Loucy (cell line): Measurements from ENCODE around the gene FOXO6.

Source experiments
- H2AFZ ChIP-seq: fragments of 200-600 bp; sonication (generic); 2 replicates; pipeline ENCODE4 v1.6.0; 2016; ENCODE audit warnings: antibody characterized with exemption, mild to moderate bottlenecking, low read length, moderate library complexity
- H3F3A ChIP-seq: fragments of 200-600 bp; 2 replicates; pipeline ENCODE4 v1.6.0; 2016; ENCODE audit warnings: antibody characterized with exemption, low read depth, mild to moderate bottlenecking
- H3K27me3 ChIP-seq: fragments of 200-600 bp; sonication (generic); 2 replicates; pipeline ENCODE4 v1.6.1; 2014; ENCODE audit warnings: low read length, mild to moderate bottlenecking; ENCODE audit not compliant: insufficient read depth, poor library complexity, severe bottlenecking
- H3K36me3 ChIP-seq: fragments of 200-600 bp; sonication (generic); 2 replicates; pipeline ENCODE4 v1.6.1; 2016; ENCODE audit warnings: low read length; ENCODE audit not compliant: insufficient read depth
- H3K4me1 ChIP-seq: fragments of 200-600 bp; sonication (generic); 2 replicates; pipeline ENCODE4 v1.5.1; 2014; ENCODE audit warnings: low read length, mild to moderate bottlenecking; ENCODE audit not compliant: insufficient read depth, poor library complexity, severe bottlenecking
- H3K4me2 ChIP-seq: fragments of 200-600 bp; sonication (generic); 2 replicates; pipeline ENCODE4 v1.6.0; 2014; ENCODE audit warnings: antibody characterized with exemption, low read length, low read depth, mild to moderate bottlenecking; ENCODE audit not compliant: poor library complexity, severe bottlenecking
- H3K4me3 ChIP-seq: fragments of 200-600 bp; sonication (generic); 2 replicates; pipeline ENCODE4 v1.5.1; 2014; ENCODE audit warnings: low read length, mild to moderate bottlenecking, mixed read lengths; ENCODE audit not compliant: poor library complexity, severe bottlenecking
- H3K79me2 ChIP-seq: fragments of 200-600 bp; sonication (generic); 2 replicates; pipeline ENCODE4 v1.6.1; 2014; ENCODE audit warnings: low read length; ENCODE audit not compliant: insufficient read depth
- H3K9ac ChIP-seq: fragments of 200-600 bp; sonication (generic); 2 replicates; pipeline ENCODE4 v1.6.0; 2014; ENCODE audit warnings: mild to moderate bottlenecking, low read depth, low read length, moderate library complexity; ENCODE audit not compliant: poor library complexity, severe bottlenecking
- H3K9me2 ChIP-seq: fragments of 200-600 bp; sonication (generic); replicated peaks from 2 replicates; pipeline ENCODE4 v1.6.1; 2016; ENCODE audit warnings: low read depth, low read length, mixed read lengths
- H3K9me3 ChIP-seq: fragments of 200-600 bp; sonication (generic); 2 replicates; pipeline ENCODE4 v1.6.1; 2014; ENCODE audit warnings: mild to moderate bottlenecking, antibody characterized with exemption, low read length, low read depth; ENCODE audit not compliant: insufficient read depth
- H4K20me1 ChIP-seq: fragments of 200-600 bp; sonication (generic); 2 replicates; pipeline ENCODE4 v1.6.0; 2014; ENCODE audit warnings: antibody characterized with exemption, low read length, mild to moderate bottlenecking; ENCODE audit not compliant: insufficient read depth, poor library complexity, severe bottlenecking
- CTCF ChIP-seq: fragments of 200-600 bp; sonication (generic); conservative IDR thresholded peaks from 2 replicates; pipeline ENCODE4 v1.5.1; 2014; ENCODE audit warnings: mild to moderate bottlenecking, antibody characterized with exemption, low read length
- EZH2phosphoT487 ChIP-seq: fragments of 200-600 bp; IDR thresholded peaks from 2 replicates; pipeline ENCODE4 v1.6.1; 2018; ENCODE audit warnings: antibody characterized with exemption, mild to moderate bottlenecking, moderate library complexity, borderline replicate concordance

The FOXO6 gene

GRCh38 chr1:41426201-41426890, 65.1 kb downstream of the FOXO6 start:
- TF ChIP-seq CTCF (no peak), EZH2phosphoT487 (no peak)
- Histone ChIP-seq H3K9me3 (no peaks in the 10 kb centered on the region), H3F3A (no peaks in the 10 kb centered on the region), H3K27me3 (no peaks in the 10 kb centered on the region), H3K36me3 (no peaks in the 10 kb centered on the region), H3K4me1 (no peaks in the 10 kb centered on the region), H4K20me1 (no peaks in the 10 kb centered on the region), H3K79me2 (no peaks in the 10 kb centered on the region), H2AFZ (no peak overlapping the region), H3K4me3 (no peak overlapping the region), H3K9me2 (no peaks in the 10 kb centered on the region), H3K4me2 (no peak overlapping the region), H3K9ac (no peak overlapping the region)

- Histone ChIP-seq H3F3A (no peaks in the 10 kb centered on the region), H3K4me1 (no peaks in the 10 kb centered on the region), H3K4me2 (no peak overlapping the region), H2AFZ (no peak overlapping the region), H3K36me3 (no peaks in the 10 kb centered on the region), H3K4me3 (no peak overlapping the region), H4K20me1 (no peaks in the 10 kb centered on the region), H3K27me3 (no peaks in the 10 kb centered on the region), H3K9me2 (no peaks in the 10 kb centered on the region), H3K9ac (no peak overlapping the region), H3K79me2 (no peaks in the 10 kb centered on the region), H3K9me3 (no peaks in the 10 kb centered on the region)
- TF ChIP-seq EZH2phosphoT487, result no peak
These were observed 66.1 kb downstream of the FOXO6 start for GRCh38 chr1:41427122-41427913.

- no peaks in the 10 kb centered on the region for H3K27me3 ChIP-seq
- H3K4me1 ChIP-seq, result no peaks in the 10 kb centered on the region
- H3K9me3 ChIP-seq, result no peaks in the 10 kb centered on the region
- no peak overlapping the region for H2AFZ ChIP-seq
- H3K9me2 ChIP-seq, result no peaks in the 10 kb centered on the region
- H3K79me2 ChIP-seq, result no peaks in the 10 kb centered on the region
- no peaks in the 10 kb centered on the region for H3F3A ChIP-seq
- no peak overlapping the region for H3K9ac ChIP-seq
- H3K4me3 ChIP-seq, result no peak overlapping the region
- H3K4me2 ChIP-seq, result no peak overlapping the region
- H3K36me3 ChIP-seq, result no peaks in the 10 kb centered on the region
- TF ChIP-seq CTCF (no peak), EZH2phosphoT487 (no peak)
- H4K20me1 ChIP-seq, result no peaks in the 10 kb centered on the region
These were observed 66.9 kb downstream of the FOXO6 start for GRCh38 chr1:41427916-41428737.
